HEK293T (cell line): ENCODE results near the gene MRPL19.
"Not testable (repeated sequence)": the region's sequence is repeated elsewhere in the genome, so short reads cannot be mapped to it uniquely, and the experiment has no call there.

Experiments used
- CTCF ChIA-PET: fragments of 350-600 bp; formaldehyde crosslinking; extraction: SDS; loops from one replicate; lab custom pipeline; 2021; ENCODE audit warnings: antibody characterized with exemption, inconsistent platforms; lab: Yijun Ruan, JAX
- POLR2A ChIA-PET: fragments of 350-600 bp; formaldehyde crosslinking; extraction: SDS; loops from one replicate; lab custom pipeline; 2020; ENCODE audit warnings: antibody characterized with exemption, inconsistent platforms; lab: Yijun Ruan, JAX
- DNase-seq: peaks from one replicate; pipeline ENCODE4 v3.0.0; 2012; ENCODE audit warnings: mixed read lengths; ENCODE audit errors: extremely low spot score
- ARNT ChIP-seq: fragments of 450-650 bp; IDR thresholded peaks from 2 replicates; pipeline ENCODE4 v1.6.1; 2017; ENCODE audit warnings: mild to moderate bottlenecking
- BHLHE40 ChIP-seq: fragments of 450-650 bp; IDR thresholded peaks from 2 replicates; pipeline ENCODE4 v1.6.1; 2016; ENCODE audit warnings: mild to moderate bottlenecking, moderate library complexity, borderline replicate concordance
- CTBP1 ChIP-seq: fragments of 450-650 bp; IDR thresholded peaks from 2 replicates; pipeline ENCODE4 v1.6.1; 2016; ENCODE audit warnings: borderline replicate concordance
- ELF4 ChIP-seq: fragments of 450-650 bp; IDR thresholded peaks from 2 replicates; pipeline ENCODE4 v1.6.1; 2017; ENCODE audit warnings: antibody characterized with exemption
- FOXA1 ChIP-seq: fragments of 450-650 bp; IDR thresholded peaks from 2 replicates; pipeline ENCODE4 v1.6.1; 2016; ENCODE audit warnings: mild to moderate bottlenecking
- FOXK2 ChIP-seq: fragments of 450-650 bp; IDR thresholded peaks from 2 replicates; pipeline ENCODE4 v1.6.1; 2016; ENCODE audit warnings: mild to moderate bottlenecking
- FOXM1 ChIP-seq: fragments of 450-650 bp; IDR thresholded peaks from 2 replicates; pipeline ENCODE4 v1.6.1; 2017; ENCODE audit warnings: mild to moderate bottlenecking, borderline replicate concordance
- HDGF ChIP-seq: fragments of 450-650 bp; IDR thresholded peaks from 2 replicates; pipeline ENCODE4 v1.6.1; 2017; ENCODE audit warnings: antibody characterized with exemption, borderline replicate concordance
- L3MBTL2 ChIP-seq: fragments of 450-650 bp; conservative IDR thresholded peaks from 2 replicates; pipeline ENCODE4 v1.6.1; 2016; ENCODE audit warnings: mild to moderate bottlenecking
- LEF1 ChIP-seq: fragments of 450-650 bp; IDR thresholded peaks from 2 replicates; pipeline ENCODE4 v1.6.1; 2017; ENCODE audit warnings: mild to moderate bottlenecking, borderline replicate concordance
- NFRKB ChIP-seq: fragments of 450-650 bp; IDR thresholded peaks from 2 replicates; pipeline ENCODE4 v1.6.1; 2016; ENCODE audit warnings: mild to moderate bottlenecking, moderate library complexity
- SP1 ChIP-seq: fragments of 450-650 bp; IDR thresholded peaks from 2 replicates; pipeline ENCODE4 v1.6.1; 2017
- SUZ12 ChIP-seq: fragments of 450-650 bp; IDR thresholded peaks from 2 replicates; pipeline ENCODE4 v1.6.1; 2016; ENCODE audit warnings: mild to moderate bottlenecking
- TARDBP ChIP-seq: fragments of 450-650 bp; IDR thresholded peaks from 2 replicates; pipeline ENCODE4 v1.6.1; 2016
- ZNF384 ChIP-seq: fragments of 450-650 bp; IDR thresholded peaks from 2 replicates; pipeline ENCODE4 v1.6.1; 2016
- TF ChIP-seq, protein P1 (sequence below): fragments of 450-650 bp; IDR thresholded peaks from 2 replicates; pipeline ENCODE4 v1.6.1; 2016

MRPL19 gene

DNA sequence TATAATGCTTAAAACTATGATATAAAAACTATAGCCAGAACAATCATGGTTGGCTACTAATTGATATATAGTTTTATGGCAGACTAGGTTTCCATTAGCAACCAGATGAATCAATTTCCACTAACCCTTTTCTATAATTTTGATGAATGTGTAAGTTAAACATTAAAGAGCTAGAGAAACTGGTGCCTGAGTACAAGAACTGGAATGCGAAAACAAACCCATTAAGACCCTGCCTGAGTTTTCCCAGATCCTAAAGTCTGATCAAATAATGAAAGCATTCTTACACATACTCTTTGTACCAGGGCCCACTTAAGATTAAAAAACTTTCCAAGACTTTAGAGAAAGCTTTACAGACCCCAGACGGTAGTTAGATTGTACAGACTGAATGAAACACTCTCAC lies 21.3 kb downstream of the MRPL19 start:
- CTCF ChIA-PET, result interaction anchor here (0.9 to 1.4 kb wide), 2 partner anchors 27 to 40 kb away, joined by 3 to 6 read pairs; no protein-coding TSS in a partner anchor
- DNase-seq, result no peak
- no peak for TF ChIP-seq FOXK2
- no peak for TF ChIP-seq L3MBTL2
- no peak for TF ChIP-seq FOXM1
- TF ChIP-seq NFRKB, result no peak
- no peak for TF ChIP-seq ELF4
- TF ChIP-seq CTBP1, result no peak
- TF ChIP-seq TARDBP, result no peak
- TF ChIP-seq ZNF384, result no peak
- TF ChIP-seq, protein P1, sequence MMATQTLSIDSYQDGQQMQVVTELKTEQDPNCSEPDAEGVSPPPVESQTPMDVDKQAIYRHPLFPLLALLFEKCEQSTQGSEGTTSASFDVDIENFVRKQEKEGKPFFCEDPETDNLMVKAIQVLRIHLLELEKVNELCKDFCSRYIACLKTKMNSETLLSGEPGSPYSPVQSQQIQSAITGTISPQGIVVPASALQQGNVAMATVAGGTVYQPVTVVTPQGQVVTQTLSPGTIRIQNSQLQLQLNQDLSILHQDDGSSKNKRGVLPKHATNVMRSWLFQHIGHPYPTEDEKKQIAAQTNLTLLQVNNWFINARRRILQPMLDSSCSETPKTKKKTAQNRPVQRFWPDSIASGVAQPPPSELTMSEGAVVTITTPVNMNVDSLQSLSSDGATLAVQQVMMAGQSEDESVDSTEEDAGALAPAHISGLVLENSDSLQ, result no peak
- no peak for TF ChIP-seq FOXA1
- no peak for TF ChIP-seq SUZ12
- TF ChIP-seq ARNT, result no peak
- no peak for TF ChIP-seq BHLHE40
- TF ChIP-seq HDGF, result no peak
- TF ChIP-seq LEF1, result no peak
- no peak for TF ChIP-seq SP1
- POLR2A ChIA-PET, result no interaction called here

DNA sequence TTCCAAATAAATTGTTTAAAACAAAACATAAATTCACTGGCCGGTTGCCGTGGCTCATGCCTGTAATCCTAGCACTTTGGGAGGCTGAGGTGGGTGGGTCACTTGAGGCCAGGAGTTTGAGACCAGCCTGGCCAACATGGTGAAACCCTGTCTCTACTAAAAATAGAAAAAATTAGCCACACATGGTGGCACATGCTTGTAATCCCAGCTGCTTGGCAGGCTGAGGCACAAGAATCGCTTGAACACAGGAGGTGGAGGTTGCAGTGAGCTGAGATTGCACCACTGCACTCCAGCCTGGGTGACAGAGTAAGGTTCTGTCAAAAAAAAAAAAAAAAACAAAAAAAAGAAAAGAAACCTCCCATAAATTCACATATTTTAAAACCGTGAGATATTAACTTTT lies 28.8 kb downstream of the MRPL19 start:
- DNase-seq, CTCF ChIA-PET, POLR2A ChIA-PET: not testable (repeated sequence)

DNA sequence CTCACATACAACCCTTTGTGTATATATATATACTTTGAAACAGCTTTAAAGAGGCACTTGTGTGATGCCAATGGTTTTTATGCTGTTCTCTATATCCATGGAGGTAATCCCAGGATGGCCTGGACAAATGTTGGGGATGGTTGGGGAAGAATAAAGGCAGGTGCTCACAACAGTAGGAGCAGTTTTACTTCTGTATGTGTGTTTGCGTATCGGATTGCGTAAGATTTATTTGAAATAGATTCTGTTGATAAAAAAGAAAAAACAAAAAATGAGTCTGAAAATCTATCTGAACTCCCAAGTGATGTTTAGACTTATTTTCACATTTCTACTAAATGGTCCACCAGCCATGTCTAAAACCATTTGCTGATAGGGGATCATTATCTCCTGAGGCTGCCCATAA lies 29.3 kb downstream of the MRPL19 start:
- DNase-seq, result no peak
- ChIA-PET POLR2A (no interaction called here), CTCF (interaction anchor here (0.6 kb wide), 1 partner anchor 496 kb away, joined by 6 read pairs; no protein-coding TSS in a partner anchor)
- TF ChIP-seq L3MBTL2 (no peak), SUZ12 (no peak), TARDBP (no peak), FOXM1 (no peak), ELF4 (no peak), ZNF384 (no peak), FOXK2 (no peak)
- TF ChIP-seq, protein P1, result no peak

DNA sequence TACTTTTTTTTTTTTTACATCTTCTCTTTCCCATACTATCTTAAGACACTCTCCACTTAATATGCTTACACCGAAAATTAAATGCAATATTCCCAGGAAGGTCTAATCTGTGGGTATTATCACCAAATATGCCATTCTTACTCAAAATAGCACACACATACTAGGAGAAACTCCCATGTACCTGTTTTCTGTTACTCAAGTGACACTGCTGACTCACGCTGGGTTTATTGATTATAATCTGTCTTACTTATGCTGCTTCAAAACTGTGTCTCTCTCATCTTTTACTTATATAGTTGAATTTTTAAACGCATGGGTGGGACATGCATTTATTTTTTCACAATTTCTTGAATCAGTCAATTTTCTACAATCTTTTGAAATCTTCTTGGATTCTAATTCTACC lies 29.9 kb downstream of the MRPL19 start:
- TF ChIP-seq SP1 (no peak), FOXM1 (no peak), FOXK2 (no peak), FOXA1 (no peak), CTBP1 (no peak), ELF4 (no peak), ZNF384 (no peak), ARNT (no peak), BHLHE40 (no peak), TARDBP (no peak)
- TF ChIP-seq, protein P1, result no peak
- ChIA-PET CTCF (interaction anchor here (0.6 to 1.1 kb wide), 6 partner anchors 12 to 496 kb away, joined by 3 to 8 read pairs (median 5); no protein-coding TSS in a partner anchor), POLR2A (no interaction called here)
- no peak for DNase-seq

DNA sequence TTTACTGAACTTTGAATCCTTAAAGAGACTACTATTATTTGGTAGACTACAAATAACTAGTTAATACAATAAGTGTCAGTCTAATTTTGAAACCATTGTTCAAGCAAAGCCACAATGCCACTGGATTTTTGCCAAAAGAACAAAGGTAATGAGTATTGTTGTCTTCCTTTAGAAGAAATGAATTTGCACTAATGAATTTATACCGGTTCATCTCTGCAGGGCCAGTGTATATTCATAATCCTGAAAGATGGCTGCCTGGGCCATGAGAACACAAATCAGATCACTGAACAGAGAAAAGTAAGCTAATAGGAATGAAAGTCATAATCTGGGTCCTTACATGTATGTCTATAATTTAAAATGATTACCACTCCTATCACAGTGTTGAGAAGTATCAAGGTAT lies 33.0 kb downstream of the MRPL19 start:
- TF ChIP-seq TARDBP (no peak), NFRKB (no peak), LEF1 (no peak), CTBP1 (no peak), FOXA1 (no peak), L3MBTL2 (no peak), SP1 (no peak)
- TF ChIP-seq, protein P1, result no peak
- POLR2A ChIA-PET, result no interaction called here
- CTCF ChIA-PET, result no interaction called here
- DNase-seq, result no peak

DNA sequence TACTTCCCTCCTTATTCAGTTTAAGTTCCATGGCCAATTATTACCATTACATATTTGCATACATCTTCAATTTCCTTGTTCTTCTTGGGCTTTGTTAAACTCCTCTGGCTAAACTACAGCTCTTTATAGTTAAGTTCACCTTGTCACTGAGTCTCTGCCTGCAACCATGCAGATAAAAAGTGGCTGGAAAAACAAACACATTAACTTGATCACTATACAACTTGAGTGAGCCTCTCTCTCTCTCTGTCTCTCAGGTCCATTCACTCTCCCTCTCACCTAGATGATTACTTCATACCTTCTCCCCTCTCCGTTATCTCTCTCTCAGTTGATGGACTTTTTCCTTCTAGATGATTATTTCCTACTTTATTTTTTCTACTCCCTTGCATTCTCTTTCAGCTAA lies 33.8 kb downstream of the MRPL19 start:
- DNase-seq, result no peak
- CTCF ChIA-PET, result no interaction called here
- TF ChIP-seq, protein P1, result no peak
- TF ChIP-seq SUZ12, result no peak
- no peak for TF ChIP-seq FOXA1
- TF ChIP-seq CTBP1, result no peak
- TF ChIP-seq FOXK2, result no peak
- no peak for TF ChIP-seq TARDBP
- no peak for TF ChIP-seq FOXM1
- no peak for TF ChIP-seq SP1
- no peak for TF ChIP-seq BHLHE40
- POLR2A ChIA-PET, result no interaction called here

DNA sequence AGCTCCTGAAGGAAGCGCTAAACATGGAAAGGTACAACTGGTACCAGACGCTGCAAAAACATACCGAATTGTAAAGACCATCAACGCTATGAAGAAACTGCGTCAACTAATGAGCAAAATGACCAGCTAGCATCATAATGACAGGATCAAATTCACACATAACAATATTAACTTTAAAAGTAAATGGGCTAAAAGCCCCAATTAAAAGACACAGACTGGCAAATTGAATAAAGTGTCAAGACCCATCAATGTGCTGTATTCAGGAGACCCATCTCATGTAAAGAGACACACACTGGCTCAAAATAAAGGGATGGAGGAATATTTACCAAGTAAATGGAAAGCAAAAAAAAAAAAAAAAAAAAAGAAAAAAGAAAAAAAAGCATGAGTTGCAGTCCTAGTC lies 36.8 kb downstream of the MRPL19 start:
- POLR2A ChIA-PET, CTCF ChIA-PET, DNase-seq: not testable (repeated sequence)
